ENCODE measurements around the gene AUNIP.

The AUNIP gene, protein sequence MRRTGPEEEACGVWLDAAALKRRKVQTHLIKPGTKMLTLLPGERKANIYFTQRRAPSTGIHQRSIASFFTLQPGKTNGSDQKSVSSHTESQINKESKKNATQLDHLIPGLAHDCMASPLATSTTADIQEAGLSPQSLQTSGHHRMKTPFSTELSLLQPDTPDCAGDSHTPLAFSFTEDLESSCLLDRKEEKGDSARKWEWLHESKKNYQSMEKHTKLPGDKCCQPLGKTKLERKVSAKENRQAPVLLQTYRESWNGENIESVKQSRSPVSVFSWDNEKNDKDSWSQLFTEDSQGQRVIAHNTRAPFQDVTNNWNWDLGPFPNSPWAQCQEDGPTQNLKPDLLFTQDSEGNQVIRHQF
- long read RNA-seq, transcript AUNIP-201 (3 exons, 2,116 nt): major isoform, 237 of 245 reads
- long read RNA-seq, partial matches to known transcripts: 1 of 245 reads
- long read RNA-seq, other reads (novel, unspliced or antisense): 6 of 245 reads

DNA sequence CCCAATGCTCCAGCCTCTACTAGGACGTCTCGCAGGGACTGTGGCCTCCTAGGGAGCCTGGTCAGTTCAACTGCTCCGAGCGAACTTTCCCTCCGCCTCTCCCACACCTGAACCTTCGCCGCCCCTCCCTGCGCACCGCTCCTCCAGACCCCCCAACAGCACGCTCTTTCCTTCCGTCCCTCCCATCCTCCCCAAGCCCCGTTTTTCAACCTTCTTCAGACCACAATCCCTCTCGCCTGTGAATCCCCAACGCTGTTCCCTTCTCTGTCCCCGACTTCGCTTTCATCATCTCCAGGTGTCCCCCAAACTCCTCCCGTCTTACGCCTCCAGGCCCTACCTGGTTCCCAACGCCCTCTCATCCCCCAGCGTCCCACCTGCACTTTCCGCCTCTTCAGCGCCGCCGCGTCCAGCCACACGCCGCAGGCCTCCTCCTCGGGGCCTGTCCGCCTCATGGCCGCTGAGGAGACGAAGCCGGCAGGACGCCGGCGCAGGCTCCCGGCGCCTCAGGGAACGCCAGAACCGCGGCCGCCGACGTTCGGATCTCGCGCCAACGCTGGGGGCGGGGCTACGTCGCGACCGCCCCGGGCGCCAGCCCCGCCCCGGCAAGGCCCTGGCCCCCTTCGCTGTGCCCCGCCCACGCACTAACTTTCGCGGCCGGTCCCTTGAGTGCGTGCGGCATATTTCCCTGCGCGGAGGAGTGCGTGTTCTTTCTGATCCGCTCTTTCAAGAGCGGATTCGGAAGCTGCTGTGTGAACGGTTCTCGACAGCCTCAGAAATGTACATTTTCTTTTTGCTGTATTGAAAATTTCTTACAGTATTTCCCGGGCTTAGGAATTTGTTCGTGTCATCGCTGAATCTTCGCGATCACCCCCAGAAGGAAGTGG lies at the start of gene AUNIP:
AUNIP (minus strand) TSS at position 552 of the 884 bp plus-strand sequence; CDS start at position 452, 100 bp downstream.
- TF ChIP-seq POLR2AphosphoS5 (IDR thresholded peaks at IDR 0.05; ENCODE audit: low read depth) (peak; percentile 83), GABPA (IDR thresholded peaks at IDR 0.05; ENCODE audit: low read depth) (no peak), SPI1 (IDR thresholded peaks at IDR 0.05; ENCODE audit: borderline replicate concordance, low read depth) (0 out of 2 replicates have a peak, but pooled peaks have one; percentile 49)
- TF ChIP-seq, protein P1, sequence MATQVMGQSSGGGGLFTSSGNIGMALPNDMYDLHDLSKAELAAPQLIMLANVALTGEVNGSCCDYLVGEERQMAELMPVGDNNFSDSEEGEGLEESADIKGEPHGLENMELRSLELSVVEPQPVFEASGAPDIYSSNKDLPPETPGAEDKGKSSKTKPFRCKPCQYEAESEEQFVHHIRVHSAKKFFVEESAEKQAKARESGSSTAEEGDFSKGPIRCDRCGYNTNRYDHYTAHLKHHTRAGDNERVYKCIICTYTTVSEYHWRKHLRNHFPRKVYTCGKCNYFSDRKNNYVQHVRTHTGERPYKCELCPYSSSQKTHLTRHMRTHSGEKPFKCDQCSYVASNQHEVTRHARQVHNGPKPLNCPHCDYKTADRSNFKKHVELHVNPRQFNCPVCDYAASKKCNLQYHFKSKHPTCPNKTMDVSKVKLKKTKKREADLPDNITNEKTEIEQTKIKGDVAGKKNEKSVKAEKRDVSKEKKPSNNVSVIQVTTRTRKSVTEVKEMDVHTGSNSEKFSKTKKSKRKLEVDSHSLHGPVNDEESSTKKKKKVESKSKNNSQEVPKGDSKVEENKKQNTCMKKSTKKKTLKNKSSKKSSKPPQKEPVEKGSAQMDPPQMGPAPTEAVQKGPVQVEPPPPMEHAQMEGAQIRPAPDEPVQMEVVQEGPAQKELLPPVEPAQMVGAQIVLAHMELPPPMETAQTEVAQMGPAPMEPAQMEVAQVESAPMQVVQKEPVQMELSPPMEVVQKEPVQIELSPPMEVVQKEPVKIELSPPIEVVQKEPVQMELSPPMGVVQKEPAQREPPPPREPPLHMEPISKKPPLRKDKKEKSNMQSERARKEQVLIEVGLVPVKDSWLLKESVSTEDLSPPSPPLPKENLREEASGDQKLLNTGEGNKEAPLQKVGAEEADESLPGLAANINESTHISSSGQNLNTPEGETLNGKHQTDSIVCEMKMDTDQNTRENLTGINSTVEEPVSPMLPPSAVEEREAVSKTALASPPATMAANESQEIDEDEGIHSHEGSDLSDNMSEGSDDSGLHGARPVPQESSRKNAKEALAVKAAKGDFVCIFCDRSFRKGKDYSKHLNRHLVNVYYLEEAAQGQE (IDR thresholded peaks at IDR 0.05; ENCODE audit: insufficient replicate concordance, low read depth): peak; percentile 52
- TF ChIP-seq, protein P2, sequence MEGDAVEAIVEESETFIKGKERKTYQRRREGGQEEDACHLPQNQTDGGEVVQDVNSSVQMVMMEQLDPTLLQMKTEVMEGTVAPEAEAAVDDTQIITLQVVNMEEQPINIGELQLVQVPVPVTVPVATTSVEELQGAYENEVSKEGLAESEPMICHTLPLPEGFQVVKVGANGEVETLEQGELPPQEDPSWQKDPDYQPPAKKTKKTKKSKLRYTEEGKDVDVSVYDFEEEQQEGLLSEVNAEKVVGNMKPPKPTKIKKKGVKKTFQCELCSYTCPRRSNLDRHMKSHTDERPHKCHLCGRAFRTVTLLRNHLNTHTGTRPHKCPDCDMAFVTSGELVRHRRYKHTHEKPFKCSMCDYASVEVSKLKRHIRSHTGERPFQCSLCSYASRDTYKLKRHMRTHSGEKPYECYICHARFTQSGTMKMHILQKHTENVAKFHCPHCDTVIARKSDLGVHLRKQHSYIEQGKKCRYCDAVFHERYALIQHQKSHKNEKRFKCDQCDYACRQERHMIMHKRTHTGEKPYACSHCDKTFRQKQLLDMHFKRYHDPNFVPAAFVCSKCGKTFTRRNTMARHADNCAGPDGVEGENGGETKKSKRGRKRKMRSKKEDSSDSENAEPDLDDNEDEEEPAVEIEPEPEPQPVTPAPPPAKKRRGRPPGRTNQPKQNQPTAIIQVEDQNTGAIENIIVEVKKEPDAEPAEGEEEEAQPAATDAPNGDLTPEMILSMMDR (IDR thresholded peaks at IDR 0.05; ENCODE audit: insufficient read depth, low read length): no peak
- DNase-seq (ENCODE audit: low read depth in 1 of 2, low spot score in 1 of 2): peak; percentile 87 to 91
- Histone ChIP-seq H3K27ac (replicated peaks) (peak within 1 kb of the TSS; percentile 99), H3K27me3 (ENCODE audit: insufficient read depth, poor library complexity, severe bottlenecking) (no peaks in the 10 kb centered on the region), H3K4me3 (replicated peaks; ENCODE audit: insufficient read depth, low read length) (peak within 1 kb of the TSS; percentile 66)

DNA sequence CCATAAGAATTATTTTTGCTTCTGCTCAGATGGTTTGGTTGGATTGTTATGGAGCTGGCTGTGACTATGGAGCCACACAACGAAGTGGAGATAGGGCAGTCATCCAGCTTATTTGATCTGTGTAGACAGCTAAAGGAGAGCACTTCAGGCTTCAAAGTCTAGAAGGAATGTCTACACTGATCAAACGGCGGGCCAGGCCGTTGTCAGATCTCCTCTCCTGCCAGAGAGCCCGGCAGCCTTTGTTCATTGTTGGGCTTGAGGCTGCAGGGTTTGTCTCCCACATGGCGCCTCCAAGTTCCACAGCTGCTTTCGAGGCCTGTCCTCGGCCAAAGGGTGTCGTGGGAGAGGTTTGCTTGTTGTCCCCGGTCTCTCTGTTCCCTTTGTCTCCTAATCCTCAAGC lies 49.8 kb upstream of the AUNIP start:
- H3K27me3 ChIP-seq (ENCODE audit: insufficient read depth, poor library complexity, severe bottlenecking): no peaks in the 10 kb centered on the region
- DNase-seq (ENCODE audit: low read depth in 1 of 2, low spot score in 1 of 2): no peak
- no peak for TF ChIP-seq GABPA (IDR thresholded peaks at IDR 0.05; ENCODE audit: low read depth)
- no peak for TF ChIP-seq POLR2AphosphoS5 (IDR thresholded peaks at IDR 0.05; ENCODE audit: low read depth)
- TF ChIP-seq SPI1 (IDR thresholded peaks at IDR 0.05; ENCODE audit: borderline replicate concordance, low read depth): no peak
- TF ChIP-seq, protein P2 (IDR thresholded peaks at IDR 0.05; ENCODE audit: insufficient read depth, low read length): no peak
- TF ChIP-seq, protein P1 (IDR thresholded peaks at IDR 0.05; ENCODE audit: insufficient replicate concordance, low read depth): no peak
- no peak overlapping the region for H3K27ac ChIP-seq (replicated peaks)
- H3K4me3 ChIP-seq (replicated peaks; ENCODE audit: insufficient read depth, low read length): no peak overlapping the region

DNA sequence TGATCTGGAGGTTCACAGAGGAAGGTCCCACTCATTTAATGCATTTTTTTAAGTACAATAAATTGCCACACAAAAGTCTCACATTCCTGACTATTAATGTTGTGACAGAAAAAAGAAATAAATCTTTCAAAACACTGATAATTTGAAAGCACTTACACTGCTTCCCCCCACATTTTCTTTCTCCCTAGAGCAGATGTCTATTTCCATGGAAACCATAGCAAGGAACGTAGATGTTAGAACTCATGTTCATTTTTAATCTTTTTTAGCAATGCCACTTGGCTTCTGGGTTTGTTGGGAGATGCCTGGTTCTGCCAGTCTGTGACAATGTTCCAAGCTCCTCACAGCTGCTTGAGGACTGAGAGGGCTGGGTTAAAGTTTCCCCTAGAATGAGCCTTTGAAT lies 48.9 kb upstream of the AUNIP start:
- TF ChIP-seq, protein P1 (IDR thresholded peaks at IDR 0.05; ENCODE audit: insufficient replicate concordance, low read depth): no peak
- no peak for TF ChIP-seq GABPA (IDR thresholded peaks at IDR 0.05; ENCODE audit: low read depth)
- no peak for TF ChIP-seq SPI1 (IDR thresholded peaks at IDR 0.05; ENCODE audit: borderline replicate concordance, low read depth)
- TF ChIP-seq, protein P2 (IDR thresholded peaks at IDR 0.05; ENCODE audit: insufficient read depth, low read length): no peak
- no peak for TF ChIP-seq POLR2AphosphoS5 (IDR thresholded peaks at IDR 0.05; ENCODE audit: low read depth)
- no peak overlapping the region for H3K4me3 ChIP-seq (replicated peaks; ENCODE audit: insufficient read depth, low read length)
- H3K27me3 ChIP-seq (ENCODE audit: insufficient read depth, poor library complexity, severe bottlenecking): no peaks in the 10 kb centered on the region
- H3K27ac ChIP-seq (replicated peaks): no peak overlapping the region
- no peak for DNase-seq (ENCODE audit: low read depth in 1 of 2, low spot score in 1 of 2)
